Neural crest cell (in vitro differentiated cells): ENCODE data around the gene GYS2. TPM values are rescaled to one million over a fixed set of nuclear protein-coding genes. Genes with fewer than 3 reads are reported as not detected.

Source experiments
- DNase-seq: peaks from one replicate; pipeline ENCODE4 v3.0.0; 2021; ENCODE audit warnings: low read depth, mixed read lengths, low spot score
- H3K27ac Mint-ChIP-seq: one replicate; pipeline ENCODE4 v1.8.0; 2021; ENCODE audit warnings: mild to moderate bottlenecking, mixed read lengths; ENCODE audit not compliant: unreplicated experiment
- H3K27me3 Mint-ChIP-seq: 2 replicates; pipeline ENCODE4 v1.8.0; 2021; ENCODE audit warnings: low read depth, mild to moderate bottlenecking, mixed read lengths
- H3K36me3 Mint-ChIP-seq: 2 replicates; pipeline ENCODE4 v1.8.0; 2021; ENCODE audit warnings: low read depth, mild to moderate bottlenecking, mixed read lengths
- H3K4me1 Mint-ChIP-seq: 2 replicates; pipeline ENCODE4 v1.8.0; 2021; ENCODE audit warnings: mixed read lengths
- H3K4me3 Mint-ChIP-seq: one replicate; pipeline ENCODE4 v1.8.0; 2021; ENCODE audit warnings: mild to moderate bottlenecking, mixed read lengths
- H3K9me3 Mint-ChIP-seq: 2 replicates; pipeline ENCODE4 v1.8.0; 2021; ENCODE audit warnings: mixed read lengths
- CTCF ChIP-seq: fragments of 200-600 bp; sonication (generic); conservative IDR thresholded peaks from 2 replicates; pipeline ENCODE4 v1.5.0; 2021; ENCODE audit warnings: antibody characterized with exemption, mild to moderate bottlenecking
- total RNA-seq: library from RNA; stranded (reverse); gene quantifications from 2 replicates; pipeline ENCODE4 v1.2.1, GENCODE V29; 2021

Gene GYS2
- total RNA-seq, 1 donor from 2014 or later: not detected

GRCh38 chr12:21502872-21503271, 101.8 kb downstream of the GYS2 start:
- H3K27me3 Mint-ChIP-seq: no peaks in the 10 kb centered on the region
- TF ChIP-seq CTCF: no peak
- no peaks in the 10 kb centered on the region for H3K36me3 Mint-ChIP-seq
- peaks cover 20% of the 10 kb centered on the region for H3K4me1 Mint-ChIP-seq
- H3K27ac Mint-ChIP-seq: no peak overlapping the region
- H3K4me3 Mint-ChIP-seq: no peak overlapping the region
- DNase-seq: no peak
- H3K9me3 Mint-ChIP-seq: no peaks in the 10 kb centered on the region

GRCh38 chr12:21502164-21502496, 102.5 kb downstream of the GYS2 start:
- no peaks in the 10 kb centered on the region for H3K9me3 Mint-ChIP-seq
- H3K4me3 Mint-ChIP-seq: no peak overlapping the region
- H3K27ac Mint-ChIP-seq: no peak overlapping the region
- no peaks in the 10 kb centered on the region for H3K27me3 Mint-ChIP-seq
- peaks cover 20% of the 10 kb centered on the region for H3K4me1 Mint-ChIP-seq
- TF ChIP-seq CTCF: no peak
- no peak for DNase-seq
- no peaks in the 10 kb centered on the region for H3K36me3 Mint-ChIP-seq

- Mint-ChIP-seq H3K27ac (no peak within 1 kb of the TSS), H3K36me3 (no peaks in the 10 kb centered on the region)
Measured at GRCh38 chr12:21501258-21502163, 103.1 kb downstream of the GYS2 start, which contains the start of the genes GOLT1B and RECQL. Gene GOLT1B, plus strand, starts transcription at chr12:21501789. Its CDS starts 135 bp downstream, at chr12:21501924. Gene RECQL, minus strand, starts transcription at chr12:21501635. Its CDS starts 2,065 bp downstream, at chr12:21499570.

GRCh38 chr12:21500786-21501257, 103.8 kb downstream of the GYS2 start:
- H3K4me3 Mint-ChIP-seq: no peak overlapping the region
- no peak for TF ChIP-seq CTCF
- H3K27ac Mint-ChIP-seq: no peak overlapping the region
- H3K27me3 Mint-ChIP-seq: no peaks in the 10 kb centered on the region
- H3K9me3 Mint-ChIP-seq: no peaks in the 10 kb centered on the region
- no peaks in the 10 kb centered on the region for H3K36me3 Mint-ChIP-seq
- DNase-seq: no peak
- H3K4me1 Mint-ChIP-seq: peaks cover 20% of the 10 kb centered on the region

More at GRCh38 chr12:21501258-21502163, 103.1 kb downstream of the GYS2 start, which contains the start of the genes GOLT1B and RECQL:
- H3K27me3 Mint-ChIP-seq: no peaks in the 10 kb centered on the region
- TF ChIP-seq CTCF: no peak
- H3K4me1 Mint-ChIP-seq: peaks cover 20% of the 10 kb centered on the region
- no peak within 1 kb of the TSS for H3K4me3 Mint-ChIP-seq
- no peaks in the 10 kb centered on the region for H3K9me3 Mint-ChIP-seq
- peak; percentile 79 for DNase-seq

GRCh38 chr12:21499765-21500164, 104.9 kb downstream of the GYS2 start:
- Mint-ChIP-seq H3K27ac (no peak overlapping the region), H3K4me3 (no peak overlapping the region), H3K4me1 (peaks cover 20% of the 10 kb centered on the region), H3K36me3 (peaks cover 3% of the 10 kb centered on the region), H3K27me3 (no peaks in the 10 kb centered on the region), H3K9me3 (no peaks in the 10 kb centered on the region)
- no peak for TF ChIP-seq CTCF
- DNase-seq: no peak

Other genes starting within 250 kb of the GYS2 start
- 0.28 TPM in 1 of 2 replicates, not detected in the other for gene IAPP, start 231.9 kb downstream of the GYS2 start, total RNA-seq
- 6.2 and 8.8 TPM in 2 replicates for gene PYROXD1, start 167.2 kb downstream of the GYS2 start, total RNA-seq
- 24.7 and 26.9 TPM in 2 replicates for gene RECQL, start 103.2 kb downstream of the GYS2 start, total RNA-seq
- 26.3 and 30.8 TPM in 2 replicates for gene GOLT1B, start 103.1 kb downstream of the GYS2 start, total RNA-seq
- gene SPX, start 78.6 kb downstream of the GYS2 start, total RNA-seq: 0.19 and 0.36 TPM in 2 replicates
- gene LDHB, start 53.0 kb upstream of the GYS2 start, total RNA-seq: 1,356 and 1,383 TPM in 2 replicates
- gene KCNJ8, start 169.9 kb upstream of the GYS2 start, total RNA-seq: 4.0 and 4.6 TPM in 2 replicates